GM19452 (cell line): ENCODE data around the gene SMC1B.
"Not testable (repeated sequence)": the region's sequence is repeated elsewhere in the genome, so short reads cannot be mapped to it uniquely, and the experiment has no call there.

Experiments used
- ATAC-seq: cut with Tn5 transposase; IDR thresholded peaks from one replicate; pipeline ENCODE4 v1.9.1; 2021; ENCODE audit not compliant: unreplicated experiment

The SMC1B gene

DNA sequence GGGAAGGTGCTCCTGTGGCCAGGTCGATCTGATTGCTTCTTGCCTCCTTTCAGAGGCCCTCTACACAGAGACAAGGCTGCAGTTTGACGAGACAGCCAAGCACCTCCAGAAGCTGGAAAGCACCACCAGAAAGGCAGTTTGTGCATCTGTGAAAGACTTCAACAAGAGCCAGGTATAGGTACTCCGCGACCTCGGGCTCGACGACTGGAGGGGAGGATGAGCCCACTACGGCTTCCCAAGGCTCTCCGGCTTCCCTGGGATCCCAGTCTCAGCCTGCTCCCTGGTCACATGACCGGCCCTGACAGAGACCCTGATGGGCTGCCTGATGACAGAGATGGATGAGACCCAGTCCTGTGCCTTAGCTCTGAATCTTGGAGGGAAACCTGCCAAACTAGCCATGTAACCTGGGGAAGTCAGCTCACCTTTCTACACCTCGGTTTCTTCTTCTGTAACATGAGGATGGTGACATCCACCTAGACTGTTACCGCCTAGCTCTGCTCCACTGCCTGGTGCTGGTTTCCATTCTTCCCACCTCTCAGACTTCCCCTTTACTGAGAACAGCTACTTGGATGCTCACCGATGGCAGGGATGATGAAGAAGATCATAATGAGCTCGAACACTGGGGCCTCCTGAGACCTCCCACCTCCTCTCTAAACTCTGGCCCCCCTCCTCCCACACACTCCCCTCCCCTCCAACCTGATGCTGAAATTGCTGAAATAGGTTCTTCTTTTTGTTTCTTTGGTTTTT, 9.0 kb upstream of the SMC1B start:
- no peak for ATAC-seq

- ATAC-seq: no peak
Measured at GRCh38 chr22:45421349-45422055, 8.1 kb upstream of the SMC1B start.

- ATAC-seq: no peak
Measured at GRCh38 chr22:45420539-45420938, 7.1 kb upstream of the SMC1B start.

- no peak for ATAC-seq
Measured at GRCh38 chr22:45420011-45420410, 6.6 kb upstream of the SMC1B start.

- ATAC-seq: no peak
Measured at GRCh38 chr22:45418770-45419138, 5.4 kb upstream of the SMC1B start.

DNA sequence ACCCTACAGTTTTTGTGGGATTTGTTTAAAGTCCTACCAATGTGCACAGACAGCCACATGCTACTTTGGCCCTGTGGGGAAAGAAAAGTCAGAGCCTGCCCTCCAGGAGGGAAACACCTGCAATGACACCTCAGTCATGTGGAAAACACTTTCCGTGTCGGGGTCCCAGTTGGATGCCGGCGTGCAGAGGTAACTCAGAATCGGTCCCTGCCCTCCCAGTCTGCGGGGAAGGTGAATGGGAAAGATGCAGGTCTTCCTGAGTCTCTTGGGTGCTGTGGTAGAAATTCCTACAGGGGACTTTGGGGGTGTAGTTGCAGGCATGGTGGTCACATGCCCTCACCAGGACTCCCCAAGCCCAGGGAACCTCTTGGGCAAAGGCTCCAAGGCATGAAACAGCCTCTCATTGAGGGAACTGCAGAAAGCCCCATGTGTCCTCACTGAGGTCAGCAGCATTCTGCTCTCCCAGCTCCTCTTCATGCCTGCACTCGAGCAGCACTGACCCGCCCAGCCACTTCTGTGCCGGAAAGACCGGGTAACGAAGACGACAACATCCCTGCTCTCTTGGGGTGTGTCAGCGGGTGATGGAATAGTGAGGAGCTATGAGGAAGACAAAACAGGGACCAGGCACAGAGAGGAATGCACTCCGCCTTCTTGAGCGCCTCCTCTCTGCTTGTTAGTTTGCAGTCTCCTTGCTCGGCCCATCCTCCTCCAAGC, 4.8 kb upstream of the SMC1B start:
- ATAC-seq: no peak

DNA sequence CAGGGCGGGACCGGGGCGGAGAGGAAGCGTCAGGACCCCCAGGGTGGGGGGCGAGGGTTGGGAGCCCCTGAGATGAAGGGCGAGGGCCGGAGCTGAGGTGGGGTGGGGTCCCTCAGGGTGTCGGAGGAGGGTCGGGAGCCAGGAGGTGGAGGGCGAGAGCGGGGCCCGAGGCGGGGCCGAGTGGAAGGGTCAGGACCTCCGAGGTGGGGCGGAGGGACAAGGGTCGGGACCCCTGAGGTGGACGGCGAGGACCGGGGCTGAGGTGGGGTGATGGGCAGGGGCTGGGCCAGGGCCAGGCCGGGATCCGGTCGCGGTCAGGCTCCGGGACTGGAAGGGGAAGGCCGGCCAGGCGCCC, 409 bp downstream of the SMC1B start:
- no peak for ATAC-seq

DNA sequence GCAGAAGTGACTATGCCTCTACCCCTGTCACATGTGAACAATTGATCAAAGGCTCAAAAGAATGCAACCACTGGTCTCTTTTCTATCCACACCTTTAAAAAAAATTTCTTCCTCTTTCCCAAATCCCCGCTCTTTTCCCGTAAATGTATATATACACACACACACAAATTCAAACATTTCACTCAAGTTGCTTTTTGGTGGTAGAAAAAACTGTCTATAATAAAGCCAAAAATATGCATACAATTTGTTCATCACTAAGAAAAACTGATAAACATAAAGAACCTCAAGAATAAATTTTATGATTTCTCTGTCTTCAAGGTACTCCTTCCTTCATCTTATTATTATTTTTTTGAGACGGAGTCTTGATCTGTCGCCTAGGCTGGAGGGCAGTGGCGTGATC, 5.6 kb downstream of the SMC1B start:
- ATAC-seq: no peak

DNA sequence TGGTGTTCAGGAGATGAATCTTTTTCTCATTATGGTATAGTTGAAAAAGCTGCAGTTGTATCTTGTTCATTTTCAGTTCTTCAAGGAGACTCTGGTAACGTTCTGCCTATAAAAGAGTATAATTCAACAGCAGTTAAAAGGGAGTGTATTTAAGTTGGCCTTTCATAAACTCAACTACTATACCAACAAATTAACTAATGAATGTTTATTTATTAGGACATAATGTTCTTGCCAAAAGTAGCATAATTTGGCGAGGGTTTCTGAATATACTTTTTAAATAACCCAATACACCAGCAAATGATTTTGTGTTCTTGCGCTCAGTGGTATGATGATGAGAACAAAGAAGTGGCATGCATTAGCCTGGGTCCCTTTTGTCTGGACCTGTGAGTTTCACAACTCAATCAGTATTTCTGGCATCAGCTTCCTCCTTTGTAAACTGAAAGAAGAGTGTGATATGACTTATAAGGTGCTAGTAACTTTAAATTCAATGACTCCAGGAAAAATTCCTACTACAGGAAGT, 10.9 kb downstream of the SMC1B start:
- ATAC-seq: no peak

DNA sequence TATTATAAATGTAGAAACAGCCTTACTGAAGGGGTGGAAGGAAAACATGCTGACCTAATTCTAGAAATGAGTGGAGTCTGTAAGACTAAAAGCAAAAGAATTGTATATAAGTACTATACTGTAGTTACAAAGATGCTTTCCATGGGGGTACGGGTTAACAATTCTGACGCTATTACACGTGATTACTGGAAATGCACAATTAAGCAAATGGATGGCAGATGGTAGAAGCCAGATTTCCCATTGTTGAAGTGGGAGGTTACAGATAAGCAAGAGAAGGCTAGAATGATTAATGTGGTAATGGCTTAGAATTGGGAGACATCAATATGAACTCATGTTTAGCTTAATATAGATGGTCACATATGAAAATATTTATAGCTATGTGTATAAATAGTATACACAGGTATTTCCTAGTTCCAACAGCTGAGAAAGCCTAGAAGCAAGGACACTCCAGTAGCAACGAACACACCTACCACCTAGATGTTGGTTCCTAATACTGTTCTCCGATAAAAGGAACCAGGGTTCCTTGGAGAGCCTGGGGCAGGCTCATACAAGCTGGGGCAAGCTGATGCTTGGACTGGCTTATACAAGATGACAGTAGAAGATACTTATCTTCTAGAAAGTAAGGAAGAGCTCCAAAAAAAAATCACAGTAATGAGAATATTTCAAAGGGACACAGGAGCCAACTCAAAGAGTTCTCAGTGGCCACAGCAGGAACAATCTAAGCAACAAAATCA, 13.5 kb downstream of the SMC1B start:
- no peak for ATAC-seq

DNA sequence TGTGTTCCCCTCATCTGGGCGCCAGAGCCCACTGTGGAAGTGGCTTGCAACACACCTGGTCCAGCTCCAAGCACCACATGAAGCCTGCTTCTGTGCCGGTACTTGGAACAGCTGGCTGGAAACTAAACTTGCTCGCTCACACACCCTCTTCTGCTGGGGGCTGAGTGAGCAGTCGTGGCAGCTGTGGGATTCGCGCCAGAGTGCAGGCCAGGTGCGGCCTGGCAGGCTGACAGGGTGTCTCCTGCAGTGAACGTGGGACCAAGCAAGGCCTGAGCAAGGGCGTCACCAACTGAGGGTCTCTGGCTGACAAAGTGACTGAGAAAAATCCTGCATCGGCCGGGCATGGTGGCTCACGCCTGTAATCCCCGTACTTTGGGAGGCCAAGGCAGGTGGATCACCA, 15.2 kb downstream of the SMC1B start:
- ATAC-seq: no peak

GRCh38 chr22:45397806-45398205, 15.6 kb downstream of the SMC1B start:
- ATAC-seq: no peak

GRCh38 chr22:45389546-45389945, 23.9 kb downstream of the SMC1B start:
- no peak for ATAC-seq

DNA sequence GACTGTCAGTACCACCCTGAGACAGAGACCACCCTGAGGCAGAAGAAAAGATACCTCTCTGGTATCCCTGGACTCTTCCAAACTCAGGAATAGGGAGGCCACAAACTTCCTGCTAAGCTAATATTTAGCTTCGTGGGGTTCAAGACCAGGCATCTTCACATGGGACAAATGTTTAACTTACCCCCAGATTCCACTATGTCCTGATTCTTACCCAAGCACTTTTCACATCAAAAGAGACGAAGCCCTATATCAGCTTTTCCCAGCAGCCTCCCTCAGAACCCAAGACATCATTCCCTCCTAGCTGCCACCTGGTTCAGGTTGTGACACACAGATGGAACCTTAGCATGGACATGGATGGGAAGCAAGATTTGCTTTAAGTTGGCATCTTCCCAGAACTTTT, 32.1 kb downstream of the SMC1B start:
- ATAC-seq: no peak

- ATAC-seq: no peak
Measured at GRCh38 chr22:45376703-45377102, 36.7 kb downstream of the SMC1B start.

GRCh38 chr22:45376009-45376408, 37.4 kb downstream of the SMC1B start:
- peak; percentile 64 for ATAC-seq

DNA sequence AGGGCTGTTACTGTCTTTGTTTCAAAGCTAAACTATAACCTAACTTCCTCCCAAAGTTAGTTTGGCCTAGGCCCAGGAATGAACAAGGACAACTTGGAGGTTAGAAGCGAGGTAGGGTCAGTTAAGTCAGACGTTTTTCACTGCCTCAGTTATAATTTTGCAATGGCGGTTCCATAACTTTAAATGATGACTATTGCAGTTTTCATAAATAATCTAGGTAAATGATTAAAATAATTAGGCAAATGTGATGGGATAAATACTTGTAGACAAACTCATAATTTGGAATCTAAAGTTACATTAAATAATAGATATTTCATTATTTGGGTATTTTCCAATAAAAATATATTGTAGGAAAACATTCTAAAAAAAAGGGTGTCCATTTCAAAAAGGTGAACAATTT, 39.8 kb downstream of the SMC1B start:
- not testable (repeated sequence) for ATAC-seq

DNA sequence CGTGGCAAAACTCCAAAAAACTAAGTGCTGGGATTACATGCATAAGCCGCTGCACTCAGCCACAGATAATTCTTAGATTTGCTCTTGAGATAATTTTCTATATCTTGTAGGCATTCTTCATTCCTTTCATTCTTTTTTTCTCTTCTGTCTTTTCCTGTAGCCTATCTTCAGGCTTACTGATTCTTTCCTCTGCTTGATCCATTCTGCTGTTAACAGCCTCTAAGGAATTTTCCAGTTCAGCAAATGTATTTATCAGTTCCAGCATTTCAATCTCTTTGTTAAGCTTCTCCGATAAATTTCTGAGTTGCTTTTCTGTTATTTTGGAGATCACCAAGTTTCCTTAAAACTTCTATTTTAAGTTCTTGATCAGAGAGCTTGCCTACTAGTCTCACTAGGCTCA, 46.7 kb downstream of the SMC1B start:
- no peak for ATAC-seq

- ATAC-seq: no peak
Measured at GRCh38 chr22:45359627-45360026, 53.8 kb downstream of the SMC1B start.

GRCh38 chr22:45358127-45358526, 55.3 kb downstream of the SMC1B start:
- ATAC-seq: no peak

DNA sequence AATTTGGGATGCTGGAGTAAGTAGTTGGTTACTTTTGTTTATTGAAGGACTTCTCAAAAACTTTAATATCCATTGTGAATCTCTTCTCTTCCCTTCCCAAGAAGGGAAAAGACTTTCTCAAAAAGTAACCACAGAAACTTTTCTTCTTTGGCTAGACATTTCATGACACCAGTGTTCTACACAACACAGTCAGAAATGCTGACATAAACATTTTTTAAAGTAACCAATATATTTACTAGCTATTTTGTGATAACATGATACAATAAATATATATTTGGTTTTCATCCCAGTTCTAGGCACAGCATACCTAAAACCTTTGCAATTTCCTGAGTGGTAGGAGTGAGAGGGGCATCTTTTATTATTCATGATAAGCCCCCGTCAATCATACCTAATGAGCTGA, 55.9 kb downstream of the SMC1B start:
- ATAC-seq: no peak
